ENCODE results near the gene LRP3. TPM values are rescaled to one million over a fixed set of nuclear protein-coding genes. Genes with fewer than 3 reads are reported as not detected.

The LRP3 gene
- total and polyA plus RNA-seq, 4 experiments from 2014 or later = 0.32 TPM; not detected in 3

DNA sequence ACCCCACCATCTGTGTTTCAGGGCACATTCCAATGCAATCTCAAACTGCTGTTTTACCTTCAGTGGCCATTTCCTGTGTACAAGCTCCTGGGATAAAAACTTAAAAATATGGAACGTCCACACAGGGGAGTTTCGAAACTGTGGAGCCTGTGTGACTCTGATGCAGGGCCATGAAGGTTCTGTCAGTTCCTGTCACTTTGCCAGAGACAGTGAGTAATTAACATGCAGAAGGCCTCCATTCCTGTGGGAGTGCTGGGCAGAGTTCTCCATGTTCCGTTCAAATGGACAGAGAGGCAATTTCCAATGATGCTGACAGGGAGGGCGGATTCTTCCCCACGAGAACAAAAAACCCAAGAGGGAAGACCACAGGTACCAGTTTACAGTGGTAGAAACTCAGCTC, 37.8 kb upstream of the LRP3 start:
- Mint-ChIP-seq H3K36me3 (no peaks in the 10 kb centered on the region), H3K27me3 (no peaks in the 10 kb centered on the region), H3K27ac (no peak overlapping the region), H3K4me1 (peaks cover 20 to 37% (median 28%) of the 10 kb centered on the region in 4 donors), H3K4me3 (no peak overlapping the region), H3K9me3 (peaks cover 0 to 2% (median 0%) of the 10 kb centered on the region in 8 donors)
- H3K9me3 ChIP-seq (ENCODE audit: control insufficient read depth in 1 of 2, low read length in 2 of 2) = no peaks in the 10 kb centered on the region
- ChIA-PET CTCF (ENCODE audit: partially characterized antibody) (interaction anchor here (1.2 to 3.5 kb wide), 3 partner anchors 11 to 274 kb away, joined by 3 to 13 read pairs (median 3); no protein-coding TSS in a partner anchor), POLR2A (ENCODE audit: partially characterized antibody) (interaction anchor here (8.3 kb wide), 1 partner anchor 20 kb away, joined by 160 read pairs; no protein-coding TSS in a partner anchor)
- DNase-seq = no peak
- intact Hi-C loops (cut with micrococcal nuclease) = no loop called here
- H3K27me3 ChIP-seq (ENCODE audit: insufficient read depth, low read length) = no peaks in the 10 kb centered on the region
- no peak overlapping the region for H3K27ac ChIP-seq (ENCODE audit: low read depth, low read length)
- peaks cover 29% of the 10 kb centered on the region for H3K4me1 ChIP-seq (ENCODE audit: insufficient read depth, low read length)
- H3K4me3 ChIP-seq (ENCODE audit: low read length in 2 of 2) = no peak overlapping the region
- no peaks in the 10 kb centered on the region for H3K36me3 ChIP-seq (ENCODE audit: insufficient read depth, low read length)

GRCh38 chr19:33157906-33158305, 36.2 kb upstream of the LRP3 start:
- H3K9me3 ChIP-seq (ENCODE audit: control insufficient read depth in 1 of 2, low read length in 2 of 2) = no peaks in the 10 kb centered on the region
- H3K4me1 ChIP-seq (ENCODE audit: insufficient read depth, low read length) = peaks cover 33% of the 10 kb centered on the region
- CTCF ChIA-PET (ENCODE audit: partially characterized antibody) = interaction anchor here (4.2 kb wide), 1 partner anchor 27 kb away, joined by 30 read pairs; no protein-coding TSS in a partner anchor
- DNase-seq = no peak
- no peaks in the 10 kb centered on the region for H3K36me3 ChIP-seq (ENCODE audit: insufficient read depth, low read length)
- Mint-ChIP-seq H3K4me1 (peaks cover 24 to 45% (median 34%) of the 10 kb centered on the region in 4 donors), H3K36me3 (no peaks in the 10 kb centered on the region), H3K4me3 (peak overlapping the region in 2 of 8 donors; percentile 29 to 66), H3K27me3 (no peaks in the 10 kb centered on the region), H3K9me3 (peaks cover 0 to 2% (median 0%) of the 10 kb centered on the region in 8 donors), H3K27ac (peak overlapping the region in 4 of 7 donors; percentile 13 to 76 (median 51))
- POLR2A ChIA-PET (ENCODE audit: partially characterized antibody) = interaction anchor here (8.3 kb wide), 1 partner anchor 18 kb away, joined by 160 read pairs; no protein-coding TSS in a partner anchor
- H3K27me3 ChIP-seq (ENCODE audit: insufficient read depth, low read length) = no peaks in the 10 kb centered on the region
- no peak overlapping the region for H3K27ac ChIP-seq (ENCODE audit: low read depth, low read length)
- H3K4me3 ChIP-seq (ENCODE audit: low read length in 2 of 2) = no peak overlapping the region
- intact Hi-C loops (cut with micrococcal nuclease) = no loop called here

- Histone ChIP-seq H3K27ac (ENCODE audit: low read depth, low read length) (no peak overlapping the region), H3K36me3 (ENCODE audit: insufficient read depth, low read length) (no peaks in the 10 kb centered on the region), H3K4me3 (ENCODE audit: low read length in 2 of 2) (no peak overlapping the region), H3K9me3 (ENCODE audit: control insufficient read depth in 1 of 2, low read length in 2 of 2) (no peaks in the 10 kb centered on the region), H3K4me1 (ENCODE audit: insufficient read depth, low read length) (peaks cover 33% of the 10 kb centered on the region), H3K27me3 (ENCODE audit: insufficient read depth, low read length) (no peaks in the 10 kb centered on the region)
- H3K4me3 Mint-ChIP-seq = peak overlapping the region in 1 of 8 donors; percentile 25
- no peaks in the 10 kb centered on the region for H3K36me3 Mint-ChIP-seq
- ChIA-PET CTCF (ENCODE audit: partially characterized antibody) (interaction anchor here (3.2 to 4.2 kb wide), 2 partner anchors 19 to 26 kb away, joined by 30 to 43 read pairs; no protein-coding TSS in a partner anchor), POLR2A (ENCODE audit: partially characterized antibody) (interaction anchor here (8.3 kb wide), 1 partner anchor 18 kb away, joined by 160 read pairs; no protein-coding TSS in a partner anchor)
- intact Hi-C loops (cut with micrococcal nuclease) = no loop called here
- DNase-seq = no peak
- H3K27ac Mint-ChIP-seq = peak overlapping the region in 3 of 7 donors; percentile 4 to 60 (median 42)
- no peaks in the 10 kb centered on the region for H3K27me3 Mint-ChIP-seq
- peaks cover 24 to 45% (median 34%) of the 10 kb centered on the region in 4 donors for H3K4me1 Mint-ChIP-seq
- H3K9me3 Mint-ChIP-seq = peaks cover 0 to 2% (median 0%) of the 10 kb centered on the region in 8 donors
These were observed 35.8 kb upstream of the LRP3 start for GRCh38 chr19:33158365-33158764.

GRCh38 chr19:33159149-33159548, 35.0 kb upstream of the LRP3 start:
- H3K27ac Mint-ChIP-seq = peak overlapping the region in 1 of 7 donors; percentile 30
- Histone ChIP-seq H3K36me3 (ENCODE audit: insufficient read depth, low read length) (no peaks in the 10 kb centered on the region), H3K27ac (ENCODE audit: low read depth, low read length) (no peak overlapping the region), H3K4me1 (ENCODE audit: insufficient read depth, low read length) (peaks cover 33% of the 10 kb centered on the region), H3K27me3 (ENCODE audit: insufficient read depth, low read length) (no peaks in the 10 kb centered on the region), H3K4me3 (ENCODE audit: low read length in 2 of 2) (no peak overlapping the region), H3K9me3 (ENCODE audit: control insufficient read depth in 1 of 2, low read length in 2 of 2) (no peaks in the 10 kb centered on the region)
- H3K27me3 Mint-ChIP-seq = no peaks in the 10 kb centered on the region
- peaks cover 26 to 45% (median 34%) of the 10 kb centered on the region in 4 donors for H3K4me1 Mint-ChIP-seq
- DNase-seq = no peak
- ChIA-PET CTCF (ENCODE audit: partially characterized antibody) (interaction anchor here (1.1 to 4.2 kb wide), 7 partner anchors 8 to 271 kb away, joined by 3 to 43 read pairs (median 4); no protein-coding TSS in a partner anchor), POLR2A (ENCODE audit: partially characterized antibody) (interaction anchor here (1.4 to 8.3 kb wide), 2 partner anchors 17 to 144 kb away, joined by 3 to 160 read pairs; no protein-coding TSS in a partner anchor)
- intact Hi-C loops (cut with micrococcal nuclease) = no loop called here
- peak overlapping the region in 1 of 8 donors; percentile 14 for H3K4me3 Mint-ChIP-seq
- no peaks in the 10 kb centered on the region for H3K9me3 Mint-ChIP-seq
- H3K36me3 Mint-ChIP-seq = no peaks in the 10 kb centered on the region

DNA sequence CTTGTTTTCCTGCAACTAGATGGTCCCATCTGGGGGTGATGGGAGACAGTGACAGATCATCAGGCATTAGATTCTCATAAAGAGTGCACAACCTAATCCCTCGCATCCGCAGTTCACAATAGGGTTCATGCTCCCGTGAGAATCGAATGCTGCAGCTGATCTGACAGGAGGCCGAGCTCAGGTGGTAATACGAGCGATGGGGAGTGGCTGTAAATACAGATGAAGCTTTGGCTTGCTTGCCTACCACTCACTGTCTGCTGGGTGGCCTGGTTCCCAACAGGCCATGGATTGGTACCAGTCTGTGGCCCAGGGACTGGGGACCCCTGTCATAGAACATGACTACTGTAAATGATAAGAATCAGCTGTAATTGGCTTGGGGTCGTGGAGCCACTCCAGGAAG, 34.2 kb upstream of the LRP3 start:
- Histone ChIP-seq H3K27me3 (ENCODE audit: insufficient read depth, low read length) (no peaks in the 10 kb centered on the region), H3K4me1 (ENCODE audit: insufficient read depth, low read length) (peaks cover 33% of the 10 kb centered on the region), H3K4me3 (ENCODE audit: low read length in 2 of 2) (no peak overlapping the region), H3K36me3 (ENCODE audit: insufficient read depth, low read length) (no peaks in the 10 kb centered on the region), H3K27ac (ENCODE audit: low read depth, low read length) (peak overlapping the region; percentile 36), H3K9me3 (ENCODE audit: control insufficient read depth in 1 of 2, low read length in 2 of 2) (no peaks in the 10 kb centered on the region)
- ChIA-PET POLR2A (ENCODE audit: partially characterized antibody) (interaction anchor here (0.9 to 8.3 kb wide), 6 partner anchors 11 to 214 kb away, joined by 3 to 160 read pairs (median 6); partner anchors contain the start of gene CEBPG), CTCF (ENCODE audit: partially characterized antibody) (interaction anchor here (0.9 to 4.2 kb wide), 10 partner anchors 9 to 271 kb away, joined by 3 to 43 read pairs (median 4); no protein-coding TSS in a partner anchor)
- Mint-ChIP-seq H3K27me3 (no peaks in the 10 kb centered on the region), H3K27ac (peak overlapping the region; percentile 76 to 94 (median 89)), H3K9me3 (no peaks in the 10 kb centered on the region), H3K36me3 (no peaks in the 10 kb centered on the region), H3K4me3 (peak overlapping the region in 7 of 8 donors; percentile 43 to 86 (median 62)), H3K4me1 (peaks cover 26 to 45% (median 34%) of the 10 kb centered on the region in 4 donors)
- DNase-seq = no peak
- intact Hi-C loops (cut with micrococcal nuclease) = loop anchor here (1.0 kb wide), 1 partner anchor 17 kb away; no protein-coding TSS in a partner anchor

GRCh38 chr19:33161201-33161600, 32.9 kb upstream of the LRP3 start:
- H3K36me3 ChIP-seq (ENCODE audit: insufficient read depth, low read length) = no peaks in the 10 kb centered on the region
- H3K27me3 ChIP-seq (ENCODE audit: insufficient read depth, low read length) = no peaks in the 10 kb centered on the region
- Mint-ChIP-seq H3K27me3 (no peaks in the 10 kb centered on the region), H3K27ac (peak overlapping the region; percentile 76 to 94 (median 89)), H3K4me1 (peaks cover 26 to 45% (median 34%) of the 10 kb centered on the region in 4 donors), H3K9me3 (no peaks in the 10 kb centered on the region), H3K36me3 (no peaks in the 10 kb centered on the region), H3K4me3 (peak overlapping the region in 2 of 8 donors; percentile 10 to 44)
- no peaks in the 10 kb centered on the region for H3K9me3 ChIP-seq (ENCODE audit: control insufficient read depth in 1 of 2, low read length in 2 of 2)
- H3K4me1 ChIP-seq (ENCODE audit: insufficient read depth, low read length) = peaks cover 33% of the 10 kb centered on the region
- no peak for DNase-seq
- H3K27ac ChIP-seq (ENCODE audit: low read depth, low read length) = no peak overlapping the region
- H3K4me3 ChIP-seq (ENCODE audit: low read length in 2 of 2) = no peak overlapping the region
- intact Hi-C loops (cut with micrococcal nuclease) = no loop called here
- CTCF ChIA-PET (ENCODE audit: partially characterized antibody) = interaction anchor here (1.5 to 4.2 kb wide), 4 partner anchors 16 to 74 kb away, joined by 4 to 43 read pairs (median 26); no protein-coding TSS in a partner anchor
- POLR2A ChIA-PET (ENCODE audit: partially characterized antibody) = interaction anchor here (0.7 to 8.3 kb wide), 5 partner anchors 10 to 213 kb away, joined by 3 to 160 read pairs (median 9); partner anchors contain the start of gene CEBPG

GRCh38 chr19:33163481-33163880, 30.6 kb upstream of the LRP3 start:
- H3K27me3 ChIP-seq (ENCODE audit: insufficient read depth, low read length) = no peaks in the 10 kb centered on the region
- no peaks in the 10 kb centered on the region for H3K9me3 ChIP-seq (ENCODE audit: control insufficient read depth in 1 of 2, low read length in 2 of 2)
- DNase-seq = no peak
- no peaks in the 10 kb centered on the region for H3K36me3 Mint-ChIP-seq
- H3K27ac Mint-ChIP-seq = no peak overlapping the region
- peaks cover 19 to 35% (median 26%) of the 10 kb centered on the region in 4 donors for H3K4me1 Mint-ChIP-seq
- intact Hi-C loops (cut with micrococcal nuclease) = no loop called here
- ChIA-PET POLR2A (ENCODE audit: partially characterized antibody) (interaction anchor here (2.2 kb wide), 1 partner anchor 13 kb away, joined by 14 read pairs; no protein-coding TSS in a partner anchor), CTCF (ENCODE audit: partially characterized antibody) (interaction anchor here (0.6 to 3.4 kb wide), 4 partner anchors 13 to 80 kb away, joined by 4 to 19 read pairs (median 8); no protein-coding TSS in a partner anchor)
- no peaks in the 10 kb centered on the region for H3K36me3 ChIP-seq (ENCODE audit: insufficient read depth, low read length)
- peaks cover 0 to 10% (median 2%) of the 10 kb centered on the region in 8 donors for H3K9me3 Mint-ChIP-seq
- no peak overlapping the region for H3K4me3 ChIP-seq (ENCODE audit: low read length in 2 of 2)
- H3K27ac ChIP-seq (ENCODE audit: low read depth, low read length) = no peak overlapping the region
- H3K4me3 Mint-ChIP-seq = no peak overlapping the region
- peaks cover 24% of the 10 kb centered on the region for H3K4me1 ChIP-seq (ENCODE audit: insufficient read depth, low read length)
- H3K27me3 Mint-ChIP-seq = no peaks in the 10 kb centered on the region

Data from CD4-positive, alpha-beta memory T cell (primary cell).